GM12878 (cell line): ENCODE results near the gene SETD2.

Experiments used
- ATF2 ChIP-seq: IDR thresholded peaks from 2 replicates; pipeline ENCODE4 v1.6.1; 2012; ENCODE audit warnings: low read length, inconsistent platforms
- ATF3 ChIP-seq: IDR thresholded peaks from 2 replicates; pipeline ENCODE4 v1.6.1; 2011; ENCODE audit warnings: low read depth, mild to moderate bottlenecking, low read length, moderate library complexity, borderline replicate concordance; ENCODE audit errors: extremely low read depth
- CTCF ChIP-seq, 3 experiments: IDR thresholded peaks in 2 of 3; conservative IDR thresholded peaks in 1 of 3; 2 replicates each; pipeline ENCODE4 v1.5.1; 2011; ENCODE audit warnings: low read depth in 3 of 3, low read length in 3 of 3, mild to moderate bottlenecking in 3 of 3, control low read depth in 2 of 3, moderate library complexity in 2 of 3, inconsistent platforms in 1 of 3, mixed read lengths in 1 of 3; ENCODE audit not compliant: control insufficient read depth in 2 of 3, insufficient read depth in 1 of 3; ENCODE audit errors: extremely low read depth in 1 of 3
- ELK1 ChIP-seq: IDR thresholded peaks from 2 replicates; pipeline ENCODE4 v1.6.1; 2012; ENCODE audit warnings: low read depth, low read length, improper control_type of control experiment
- SPI1 ChIP-seq: IDR thresholded peaks from 2 replicates; pipeline ENCODE4 v1.6.1; 2011; ENCODE audit warnings: low read depth, mild to moderate bottlenecking, low read length, moderate library complexity, borderline replicate concordance; ENCODE audit not compliant: insufficient read depth

- TF ChIP-seq ELK1 (no peak), ATF2 (no peak), CTCF (IDR thresholded peaks at IDR 0.05 in 2 of 3, conservative IDR thresholded peaks at IDR 0.05 in 1 of 3; ENCODE audit: control insufficient read depth in 2 of 3, extremely low read depth in 1 of 3, insufficient read depth in 1 of 3, low read depth in 3 of 3, low read length in 3 of 3) (no peak), SPI1 (no peak), ATF3 (no peak)
Observed at GRCh38 chr3:47158208-47158607, 5.7 kb downstream of the SETD2 start.
